CD8-positive, alpha-beta memory T cell (primary cell): ENCODE results near the gene GOLGA8R. TPM values are rescaled to one million over a fixed set of nuclear protein-coding genes. Genes with fewer than 3 reads are reported as not detected.
"Not testable (repeated sequence)": the region's sequence is repeated elsewhere in the genome, so short reads cannot be mapped to it uniquely, and the experiment has no call there.

ENCODE experiments used
- CTCF ChIA-PET: fragments of 350-600 bp; sonication (Branson Sonifier 250); formaldehyde crosslinking; loops from one replicate; lab custom pipeline; 2021; ENCODE audit warnings: antibody characterized with exemption; lab: Charles Lee
- POLR2A ChIA-PET: fragments of 350-600 bp; sonication (Branson Sonifier 250); formaldehyde crosslinking; loops from one replicate; lab custom pipeline; 2021; ENCODE audit warnings: antibody characterized with exemption; lab: Charles Lee
- DNase-seq, 5 donors: peaks; one replicate each; pipeline versions ENCODE4 v3.0.0 to v3.0.0-alpha.2; 2020 to 2022; ENCODE audit warnings: mixed read lengths in 1 of 5
- H3K27ac ChIP-seq: one replicate; pipeline ENCODE4 v1.7.0; 2013; ENCODE audit warnings: low read depth, mild to moderate bottlenecking, low read length, moderate library complexity
- H3K27me3 ChIP-seq: 2 replicates; pipeline ENCODE4 v1.7.0; 2013; ENCODE audit warnings: low read length, mild to moderate bottlenecking; ENCODE audit not compliant: insufficient read depth, poor library complexity, severe bottlenecking
- H3K36me3 ChIP-seq: 2 replicates; pipeline ENCODE4 v1.7.0; 2013; ENCODE audit warnings: mild to moderate bottlenecking, low read length, moderate library complexity; ENCODE audit not compliant: insufficient read depth
- H3K4me1 ChIP-seq: 2 replicates; pipeline ENCODE4 v1.7.0; 2013; ENCODE audit warnings: mild to moderate bottlenecking, low read length, moderate library complexity; ENCODE audit not compliant: insufficient read depth
- H3K4me3 ChIP-seq: 2 replicates; pipeline ENCODE4 v1.7.0; 2013; ENCODE audit warnings: mild to moderate bottlenecking, low read length
- H3K9me3 ChIP-seq: 2 replicates; pipeline ENCODE4 v1.7.0; 2013; ENCODE audit warnings: mild to moderate bottlenecking, low read length
- H3K27ac Mint-ChIP-seq, 8 donors: one replicate each; pipeline ENCODE4 v1.8.0; 2020 to 2021; ENCODE audit warnings: mixed read lengths in 8 of 8, mild to moderate bottlenecking in 6 of 8, inconsistent platforms in 3 of 8, moderate library complexity in 3 of 8
- H3K27me3 Mint-ChIP-seq, 2 donors: one replicate each; pipeline ENCODE4 v1.8.0; 2020 to 2021; ENCODE audit warnings: mixed read lengths in 2 of 2, mild to moderate bottlenecking in 1 of 2, moderate library complexity in 1 of 2
- H3K36me3 Mint-ChIP-seq, 3 donors: one replicate each; pipeline ENCODE4 v1.8.0; 2020 to 2021; ENCODE audit warnings: mixed read lengths in 3 of 3, inconsistent platforms in 1 of 3, mild to moderate bottlenecking in 1 of 3
- H3K4me1 Mint-ChIP-seq, 3 donors: one replicate each; pipeline ENCODE4 v1.8.0; 2020 to 2021; ENCODE audit warnings: mixed read lengths in 3 of 3, inconsistent platforms in 1 of 3, mild to moderate bottlenecking in 1 of 3
- H3K4me3 Mint-ChIP-seq, 7 donors: one replicate each; pipeline ENCODE4 v1.8.0; 2020 to 2021; ENCODE audit warnings: mixed read lengths in 7 of 7, mild to moderate bottlenecking in 6 of 7, moderate library complexity in 4 of 7, inconsistent platforms in 2 of 7
- H3K9me3 Mint-ChIP-seq, 5 donors: one replicate each; pipeline ENCODE4 v1.8.0; 2020 to 2022; ENCODE audit warnings: mixed read lengths in 5 of 5, mild to moderate bottlenecking in 3 of 5, moderate library complexity in 2 of 5, inconsistent platforms in 1 of 5
- polyA plus RNA-seq: library from polyadenylated mRNA; unstranded; fragments of 300-500 nt; fragmentation: Illumina TruSeq; gene quantifications from one replicate; pipeline ENCODE4 v1.2.3, GENCODE V29; 2021
- total RNA-seq, 2 experiments: library from RNA; stranded (reverse); gene quantifications; one replicate each; pipeline ENCODE4 v1.2.3, GENCODE V29; 2021

The GOLGA8R gene
- total and polyA plus RNA-seq, 3 experiments from 2014 or later = 0.66 to 0.69 TPM; not detected in 1

- POLR2A ChIA-PET, H3K4me3 ChIP-seq, H3K27me3 Mint-ChIP-seq, H3K4me1 ChIP-seq, H3K9me3 ChIP-seq, H3K27ac ChIP-seq, H3K36me3 ChIP-seq, H3K36me3 Mint-ChIP-seq, CTCF ChIA-PET, H3K9me3 Mint-ChIP-seq, H3K27ac Mint-ChIP-seq, H3K27me3 ChIP-seq, DNase-seq, H3K4me1 Mint-ChIP-seq: not testable (repeated sequence)
- H3K4me3 Mint-ChIP-seq = peak overlapping the region in 1 of 7 donors; percentile 50
Measured at GRCh38 chr15:30393664-30393991, 20.4 kb downstream of the GOLGA8R start.

- POLR2A ChIA-PET, H3K27ac Mint-ChIP-seq, H3K36me3 ChIP-seq, H3K9me3 Mint-ChIP-seq, H3K36me3 Mint-ChIP-seq, H3K9me3 ChIP-seq, H3K4me1 Mint-ChIP-seq, DNase-seq, H3K4me1 ChIP-seq, H3K27me3 Mint-ChIP-seq, CTCF ChIA-PET, H3K27me3 ChIP-seq, H3K27ac ChIP-seq, H3K4me3 ChIP-seq: not testable (repeated sequence)
- peak within 1 kb of the TSS in 1 of 7 donors; percentile 50 for H3K4me3 Mint-ChIP-seq
Measured at GRCh38 chr15:30392766-30393663, 21.0 kb downstream of the GOLGA8R start, which contains the start of gene CHRFAM7A. TSS of gene CHRFAM7A (minus strand) at chr15:30393540. CDS start at chr15:30383351, 10,189 bp downstream.

- H3K27ac ChIP-seq, H3K4me1 Mint-ChIP-seq, H3K27me3 Mint-ChIP-seq, H3K36me3 ChIP-seq, H3K27me3 ChIP-seq, H3K27ac Mint-ChIP-seq, H3K9me3 Mint-ChIP-seq, DNase-seq, H3K4me3 ChIP-seq, CTCF ChIA-PET, POLR2A ChIA-PET, H3K36me3 Mint-ChIP-seq, H3K9me3 ChIP-seq, H3K4me1 ChIP-seq, H3K4me3 Mint-ChIP-seq: not testable (repeated sequence)
Measured at GRCh38 chr15:30386318-30386887, 27.7 kb downstream of the GOLGA8R start.

- H3K36me3 ChIP-seq, DNase-seq, H3K36me3 Mint-ChIP-seq, H3K27me3 ChIP-seq, H3K4me1 Mint-ChIP-seq, H3K9me3 Mint-ChIP-seq, H3K27ac ChIP-seq, H3K27ac Mint-ChIP-seq, H3K9me3 ChIP-seq, H3K4me1 ChIP-seq, POLR2A ChIA-PET, CTCF ChIA-PET, H3K27me3 Mint-ChIP-seq, H3K4me3 Mint-ChIP-seq, H3K4me3 ChIP-seq: not testable (repeated sequence)
Measured at GRCh38 chr15:30377082-30377413, 37.0 kb downstream of the GOLGA8R start.

- H3K27me3 Mint-ChIP-seq, H3K27me3 ChIP-seq, H3K36me3 ChIP-seq, CTCF ChIA-PET, H3K4me1 Mint-ChIP-seq, H3K4me3 Mint-ChIP-seq, POLR2A ChIA-PET, H3K4me3 ChIP-seq, H3K27ac ChIP-seq, H3K36me3 Mint-ChIP-seq, H3K27ac Mint-ChIP-seq, DNase-seq, H3K9me3 ChIP-seq, H3K4me1 ChIP-seq, H3K9me3 Mint-ChIP-seq: not testable (repeated sequence)
Measured at GRCh38 chr15:30376375-30377081, 37.5 kb downstream of the GOLGA8R start.

GRCh38 chr15:30375872-30376271 lies 38.2 kb downstream of the GOLGA8R start:
- H3K9me3 ChIP-seq, H3K27me3 Mint-ChIP-seq, H3K4me3 ChIP-seq, H3K36me3 Mint-ChIP-seq, H3K27me3 ChIP-seq, H3K4me1 Mint-ChIP-seq, H3K4me3 Mint-ChIP-seq, CTCF ChIA-PET, DNase-seq, POLR2A ChIA-PET, H3K4me1 ChIP-seq, H3K9me3 Mint-ChIP-seq, H3K27ac ChIP-seq, H3K36me3 ChIP-seq, H3K27ac Mint-ChIP-seq: not testable (repeated sequence)

GRCh38 chr15:30374862-30375261 lies 39.2 kb downstream of the GOLGA8R start:
- H3K36me3 ChIP-seq, H3K27me3 ChIP-seq, H3K27me3 Mint-ChIP-seq, H3K4me1 ChIP-seq, H3K4me3 Mint-ChIP-seq, H3K4me3 ChIP-seq, H3K9me3 Mint-ChIP-seq, H3K27ac Mint-ChIP-seq, H3K9me3 ChIP-seq, POLR2A ChIA-PET, CTCF ChIA-PET, H3K36me3 Mint-ChIP-seq, DNase-seq, H3K27ac ChIP-seq, H3K4me1 Mint-ChIP-seq: not testable (repeated sequence)

- DNase-seq, H3K27ac Mint-ChIP-seq, H3K4me1 ChIP-seq, H3K36me3 ChIP-seq, H3K4me1 Mint-ChIP-seq, H3K4me3 ChIP-seq, H3K9me3 ChIP-seq, H3K27ac ChIP-seq, CTCF ChIA-PET, H3K4me3 Mint-ChIP-seq, H3K9me3 Mint-ChIP-seq, H3K27me3 ChIP-seq, H3K27me3 Mint-ChIP-seq, POLR2A ChIA-PET, H3K36me3 Mint-ChIP-seq: not testable (repeated sequence)
Measured at GRCh38 chr15:30368271-30368670, 45.8 kb downstream of the GOLGA8R start.
